GM06990 (cell line): ENCODE measurements around the gene CSMD2.

Experiments used
- DNase-seq: peaks from one replicate; pipeline ENCODE4 v3.0.0-alpha.2; 2011; ENCODE audit not compliant: insufficient read length; ENCODE audit errors: extremely low read depth
- H3K27me3 ChIP-seq: replicated peaks from 2 replicates; pipeline ENCODE4 v1.6.0; 2011; ENCODE audit warnings: low read length; ENCODE audit not compliant: control insufficient read depth, insufficient read depth
- H3K36me3 ChIP-seq: 2 replicates; pipeline ENCODE4 v1.5.1; 2011; ENCODE audit warnings: low read length; ENCODE audit not compliant: control insufficient read depth, insufficient read depth
- H3K4me3 ChIP-seq: replicated peaks from 2 replicates; pipeline ENCODE4 v1.5.1; 2011; ENCODE audit warnings: low read depth, mild to moderate bottlenecking, control low read depth, low read length
- CTCF ChIP-seq: IDR thresholded peaks from 2 replicates; pipeline ENCODE4 v1.5.1; 2011; ENCODE audit warnings: low read length, control low read depth, mild to moderate bottlenecking, inconsistent platforms; ENCODE audit not compliant: insufficient read depth, poor library complexity, severe bottlenecking

The CSMD2 gene

GRCh38 chr1:33501774-33502173, 663.3 kb downstream of the CSMD2 start:
- Histone ChIP-seq H3K27me3 (no peaks in the 10 kb centered on the region), H3K4me3 (no peak overlapping the region), H3K36me3 (no peaks in the 10 kb centered on the region)
- DNase-seq: no peak
- TF ChIP-seq CTCF: no peak

- H3K4me3 ChIP-seq: no peak overlapping the region
- no peak for TF ChIP-seq CTCF
- no peaks in the 10 kb centered on the region for H3K27me3 ChIP-seq
- H3K36me3 ChIP-seq: no peaks in the 10 kb centered on the region
- DNase-seq: no peak
Observed at GRCh38 chr1:33501309-33501708, 663.7 kb downstream of the CSMD2 start.

GRCh38 chr1:33500547-33500946, 664.5 kb downstream of the CSMD2 start:
- peak; percentile 19 for TF ChIP-seq CTCF
- DNase-seq: no peak

GRCh38 chr1:33497410-33497809, 667.6 kb downstream of the CSMD2 start:
- DNase-seq: no peak
- Histone ChIP-seq H3K36me3 (peaks cover 9% of the 10 kb centered on the region), H3K4me3 (no peak overlapping the region), H3K27me3 (no peaks in the 10 kb centered on the region)
- no peak for TF ChIP-seq CTCF

More at GRCh38 chr1:33500547-33500946, 664.5 kb downstream of the CSMD2 start:
- H3K4me3 ChIP-seq: no peak overlapping the region
- H3K36me3 ChIP-seq: no peaks in the 10 kb centered on the region
- no peaks in the 10 kb centered on the region for H3K27me3 ChIP-seq

GRCh38 chr1:33494929-33495328, 670.1 kb downstream of the CSMD2 start:
- DNase-seq: no peak
- TF ChIP-seq CTCF: no peak
- no peaks in the 10 kb centered on the region for H3K27me3 ChIP-seq
- H3K36me3 ChIP-seq: peaks cover 17% of the 10 kb centered on the region
- H3K4me3 ChIP-seq: no peak overlapping the region

GRCh38 chr1:33488624-33489023, 676.4 kb downstream of the CSMD2 start:
- Histone ChIP-seq H3K36me3 (peaks cover 16% of the 10 kb centered on the region), H3K4me3 (no peak overlapping the region)
- TF ChIP-seq CTCF: no peak

More at GRCh38 chr1:33488624-33489023, 676.4 kb downstream of the CSMD2 start:
- no peak for DNase-seq
- H3K27me3 ChIP-seq: no peaks in the 10 kb centered on the region
